Mononuclear cell (primary cell): ENCODE data around the gene TBX20. TPM values are rescaled to one million over a fixed set of nuclear protein-coding genes. Genes with fewer than 3 reads are reported as not detected.

Experiments used
- H3K27me3 ChIP-seq: 2 replicates; pipeline ENCODE4 v1.6.0; 2011; ENCODE audit warnings: low read length, control low read depth; ENCODE audit not compliant: insufficient read depth
- H3K4me1 ChIP-seq: 2 replicates; pipeline ENCODE4 v1.5.1; 2011; ENCODE audit warnings: mild to moderate bottlenecking, low read length, control low read depth; ENCODE audit not compliant: insufficient read depth
- H3K4me3 ChIP-seq: 2 replicates; pipeline ENCODE4 v1.5.1; 2011; ENCODE audit warnings: mild to moderate bottlenecking, low read length, moderate library complexity
- H3K9me3 ChIP-seq: 2 replicates; pipeline ENCODE4 v1.5.1; 2011; ENCODE audit warnings: low read depth, mild to moderate bottlenecking, control low read depth, low read length
- total RNA-seq: library from RNA; depleted of rRNA; stranded (reverse); fragments of >200 nt; gene quantifications from one replicate; pipeline ENCODE4 v1.2.3, GENCODE V29; 2012

The TBX20 gene
- 0.42 TPM for total RNA-seq

- no peaks in the 10 kb centered on the region for H3K9me3 ChIP-seq
- peaks cover 98% of the 10 kb centered on the region for H3K27me3 ChIP-seq
- H3K4me1 ChIP-seq, result peaks cover 20% of the 10 kb centered on the region
- H3K4me3 ChIP-seq, result peak within 1 kb of the TSS; percentile 12
Measured at GRCh38 chr7:35253710-35254495, at the start of gene TBX20. Gene TBX20, minus strand, starts transcription at chr7:35254100. Its CDS starts 480 bp downstream, at chr7:35253620.

- H3K27me3 ChIP-seq, result peaks cover 12% of the 10 kb centered on the region
Measured at GRCh38 chr7:35289376-35289775, 35.5 kb upstream of the TBX20 start.

GRCh38 chr7:35286986-35287385 lies 33.1 kb upstream of the TBX20 start:
- peaks cover 9% of the 10 kb centered on the region for H3K27me3 ChIP-seq
- no peaks in the 10 kb centered on the region for H3K9me3 ChIP-seq
- H3K4me3 ChIP-seq, result no peak overlapping the region
- no peaks in the 10 kb centered on the region for H3K4me1 ChIP-seq

More at GRCh38 chr7:35289376-35289775, 35.5 kb upstream of the TBX20 start:
- Histone ChIP-seq H3K4me1 (no peaks in the 10 kb centered on the region), H3K9me3 (no peaks in the 10 kb centered on the region), H3K4me3 (no peak overlapping the region)

GRCh38 chr7:35286422-35286821 lies 32.5 kb upstream of the TBX20 start:
- peaks cover 9% of the 10 kb centered on the region for H3K27me3 ChIP-seq
- H3K4me1 ChIP-seq, result no peaks in the 10 kb centered on the region
- no peaks in the 10 kb centered on the region for H3K9me3 ChIP-seq
- no peak overlapping the region for H3K4me3 ChIP-seq

GRCh38 chr7:35285799-35286198 lies 31.9 kb upstream of the TBX20 start:
- Histone ChIP-seq H3K9me3 (no peaks in the 10 kb centered on the region), H3K4me1 (no peaks in the 10 kb centered on the region), H3K4me3 (no peak overlapping the region), H3K27me3 (peaks cover 9% of the 10 kb centered on the region)

GRCh38 chr7:35280902-35281301 lies 27.0 kb upstream of the TBX20 start:
- Histone ChIP-seq H3K4me3 (no peak overlapping the region), H3K27me3 (peaks cover 1% of the 10 kb centered on the region), H3K9me3 (no peaks in the 10 kb centered on the region), H3K4me1 (no peaks in the 10 kb centered on the region)

- Histone ChIP-seq H3K27me3 (no peaks in the 10 kb centered on the region), H3K4me3 (no peak overlapping the region), H3K4me1 (no peaks in the 10 kb centered on the region), H3K9me3 (no peaks in the 10 kb centered on the region)
Measured at GRCh38 chr7:35277359-35277758, 23.5 kb upstream of the TBX20 start.

- H3K9me3 ChIP-seq, result no peaks in the 10 kb centered on the region
- no peaks in the 10 kb centered on the region for H3K4me1 ChIP-seq
- H3K27me3 ChIP-seq, result peaks cover 7% of the 10 kb centered on the region
- H3K4me3 ChIP-seq, result no peak overlapping the region
Measured at GRCh38 chr7:35272246-35272645, 18.3 kb upstream of the TBX20 start.

- Histone ChIP-seq H3K4me3 (no peak overlapping the region), H3K27me3 (peaks cover 26% of the 10 kb centered on the region), H3K4me1 (no peaks in the 10 kb centered on the region)
Measured at GRCh38 chr7:35268953-35269352, 15.1 kb upstream of the TBX20 start.

GRCh38 chr7:35267411-35267810 lies 13.5 kb upstream of the TBX20 start:
- no peaks in the 10 kb centered on the region for H3K4me1 ChIP-seq
- H3K4me3 ChIP-seq, result no peak overlapping the region
- H3K27me3 ChIP-seq, result peaks cover 41% of the 10 kb centered on the region
- no peaks in the 10 kb centered on the region for H3K9me3 ChIP-seq

More at GRCh38 chr7:35268953-35269352, 15.1 kb upstream of the TBX20 start:
- H3K9me3 ChIP-seq, result no peaks in the 10 kb centered on the region

- H3K4me1 ChIP-seq, result no peaks in the 10 kb centered on the region
- no peaks in the 10 kb centered on the region for H3K9me3 ChIP-seq
- H3K27me3 ChIP-seq, result peaks cover 74% of the 10 kb centered on the region
- no peak overlapping the region for H3K4me3 ChIP-seq
Measured at GRCh38 chr7:35263396-35263795, 9.5 kb upstream of the TBX20 start.

- Histone ChIP-seq H3K27me3 (peaks cover 91% of the 10 kb centered on the region), H3K4me3 (no peak overlapping the region)
Measured at GRCh38 chr7:35261476-35262285, 7.8 kb upstream of the TBX20 start.

GRCh38 chr7:35261041-35261440 lies 7.1 kb upstream of the TBX20 start:
- no peaks in the 10 kb centered on the region for H3K9me3 ChIP-seq
- H3K27me3 ChIP-seq, result peaks cover 96% of the 10 kb centered on the region
- H3K4me1 ChIP-seq, result peaks cover 5% of the 10 kb centered on the region
- no peak overlapping the region for H3K4me3 ChIP-seq

More at GRCh38 chr7:35261476-35262285, 7.8 kb upstream of the TBX20 start:
- H3K4me1 ChIP-seq, result peaks cover 5% of the 10 kb centered on the region
- no peaks in the 10 kb centered on the region for H3K9me3 ChIP-seq

- Histone ChIP-seq H3K4me1 (peaks cover 5% of the 10 kb centered on the region), H3K27me3 (peaks cover 96% of the 10 kb centered on the region), H3K4me3 (no peak overlapping the region), H3K9me3 (no peaks in the 10 kb centered on the region)
Measured at GRCh38 chr7:35260246-35260645, 6.3 kb upstream of the TBX20 start.

GRCh38 chr7:35259523-35259908 lies 5.6 kb upstream of the TBX20 start:
- Histone ChIP-seq H3K4me1 (peaks cover 5% of the 10 kb centered on the region), H3K4me3 (no peak overlapping the region), H3K27me3 (peaks cover 99% of the 10 kb centered on the region), H3K9me3 (no peaks in the 10 kb centered on the region)
